Left cardiac atrium (tissue), 4 donors: ENCODE measurements around the gene UQCRHL. TPM values are rescaled to one million over a fixed set of nuclear protein-coding genes. Genes with fewer than 3 reads are reported as not detected.
"Not testable (repeated sequence)": the region's sequence is repeated elsewhere in the genome, so short reads cannot be mapped to it uniquely, and the experiment has no call there.

Source experiments
- ATAC-seq, 2 donors: fragments of 200-7000 bp; cut with Tn5 transposase; one replicate each; pipeline ENCODE4 v1.9.1; 2020; ENCODE audit warnings: mild to moderate bottlenecking in 2 of 2, moderate library complexity in 2 of 2
- DNase-seq: peaks from one replicate; pipeline ENCODE4 v3.0.0-alpha.2; 2020
- intact Hi-C, 2 donors: fragments of 100-400 bp; cut with DNase I; formaldehyde crosslinking; loops; one replicate each; pipeline versions ENCODE4 v1.14.1 to v1.15.1; 2022 to 2023
- total RNA-seq, 2 donors: library from RNA; stranded (reverse); fragmentation: NEBNext Ultra II Directional; extraction: Animal tissue kit (Norgen Biotek cat#: 25700); gene quantifications; one replicate each; pipeline ENCODE4 v1.2.1, GENCODE V29; 2021
- donor health status: DM: no; HTN: yes; CAD: no.
- donor health status: DM: no; HTN: yes; CAD: no; lungs with severe emphysema.
- donor health status: DM: yes; HTN: yes; CAD: no.
- donor health status: Dilated cardiomyopathy.

UQCRHL gene
- total RNA-seq, 2 donors from 2014 or later = 3.9 to 4.0 TPM

GRCh38 chr1:15836772-15837669 lies 29.6 kb upstream of the UQCRHL start:
- ATAC-seq = no peak
- peak; percentile 62 for DNase-seq
- intact Hi-C loops = no loop called here

- DNase-seq, ATAC-seq, intact Hi-C loops: not testable (repeated sequence)
Measured at GRCh38 chr1:15836511-15836771, 29.0 kb upstream of the UQCRHL start.

GRCh38 chr1:15835741-15836510 lies 28.5 kb upstream of the UQCRHL start:
- peak; percentile 100 for DNase-seq
- intact Hi-C loops = no loop called here
- ATAC-seq = peak; percentile 89 to 91

GRCh38 chr1:15835205-15835740 lies 27.8 kb upstream of the UQCRHL start:
- intact Hi-C loops = no loop called here
- DNase-seq (no peak), ATAC-seq (peak; percentile 11 to 22)

GRCh38 chr1:15834406-15835204 lies 27.2 kb upstream of the UQCRHL start:
- intact Hi-C loops = no loop called here
- DNase-seq = peak; percentile 91
- peak; percentile 84 for ATAC-seq

- no peak for ATAC-seq
- DNase-seq = no peak
- intact Hi-C loops = no loop called here
Measured at GRCh38 chr1:15833842-15834405, 26.5 kb upstream of the UQCRHL start.

GRCh38 chr1:15833069-15833679 lies 25.7 kb upstream of the UQCRHL start:
- no peak for ATAC-seq
- peak; percentile 73 for DNase-seq
- intact Hi-C loops = no loop called here

GRCh38 chr1:15830258-15830657 lies 22.8 kb upstream of the UQCRHL start:
- ATAC-seq = no peak
- DNase-seq = no peak
- intact Hi-C loops = no loop called here

- intact Hi-C loops, DNase-seq, ATAC-seq: not testable (repeated sequence)
Measured at GRCh38 chr1:15828931-15829330, 21.5 kb upstream of the UQCRHL start.

- DNase-seq, intact Hi-C loops, ATAC-seq: not testable (repeated sequence)
Measured at GRCh38 chr1:15827567-15827966, 20.1 kb upstream of the UQCRHL start.

GRCh38 chr1:15826810-15827507 lies 19.5 kb upstream of the UQCRHL start:
- ATAC-seq (no peak), DNase-seq (no peak)
- intact Hi-C loops = no loop called here

- DNase-seq (no peak), ATAC-seq (no peak)
- intact Hi-C loops = no loop called here
Measured at GRCh38 chr1:15825800-15826199, 18.4 kb upstream of the UQCRHL start.

- ATAC-seq = no peak
- intact Hi-C loops = no loop called here
- no peak for DNase-seq
Measured at GRCh38 chr1:15820478-15820877, 13.0 kb upstream of the UQCRHL start.

GRCh38 chr1:15816674-15817073 lies 9.2 kb upstream of the UQCRHL start:
- ATAC-seq (no peak), DNase-seq (no peak)
- intact Hi-C loops = no loop called here

- no peak for DNase-seq
- intact Hi-C loops = no loop called here
- peak in 1 of 2 donors; percentile 85 for ATAC-seq
Measured at GRCh38 chr1:15810073-15810472, 2.6 kb upstream of the UQCRHL start.

- DNase-seq = no peak
- intact Hi-C loops = loop anchor here in 1 of 2 donors (5.0 kb wide), 1 partner anchor 183 kb away; no protein-coding TSS in a partner anchor
- no peak for ATAC-seq
Measured at GRCh38 chr1:15808955-15809354, 1.5 kb upstream of the UQCRHL start.

- DNase-seq = no peak
- ATAC-seq = no peak
- intact Hi-C loops = loop anchor here in 1 of 2 donors (5.0 kb wide), 1 partner anchor 185 kb away; no protein-coding TSS in a partner anchor
Measured at GRCh38 chr1:15807121-15807520, 328 bp downstream of the UQCRHL start.

- intact Hi-C loops = no loop called here
- no peak for DNase-seq
- ATAC-seq = no peak
Measured at GRCh38 chr1:15804060-15804459, 3.4 kb downstream of the UQCRHL start.
